Measurements from ENCODE around the gene CHRNB2. TPM values are rescaled to one million over a fixed set of nuclear protein-coding genes. Genes with fewer than 3 reads are reported as not detected.

The CHRNB2 gene
- total and polyA plus RNA-seq, 9 of the 15 experiments (the other 6 are each of a cell fraction or from before 2014, with no cell fraction given), result 0.01 TPM; not detected in 8

- no peak for TF ChIP-seq ETS1 (conservative IDR thresholded peaks at IDR 0.05; ENCODE audit: control insufficient read depth, low read depth, low read length)
- no peak for TF ChIP-seq ILK (tag; IDR thresholded peaks at IDR 0.05; ENCODE audit: borderline replicate concordance, low read depth)
- no peak for TF ChIP-seq SETDB1 (IDR thresholded peaks at IDR 0.05; ENCODE audit: low read length)
- TF ChIP-seq GABPA (tag; conservative IDR thresholded peaks at IDR 0.05; ENCODE audit: low read depth), result no peak
- TF ChIP-seq GATAD2B (IDR thresholded peaks at IDR 0.05; ENCODE audit: borderline replicate concordance), result 0 out of 2 replicates have a peak, but pooled peaks have one; percentile 24
- TF ChIP-seq PTRF (tag; IDR thresholded peaks at IDR 0.05), result no peak
- TF ChIP-seq KLF6 (CRISPR knock-in tag; IDR thresholded peaks at IDR 0.05; ENCODE audit: borderline replicate concordance), result no peak
- peak; percentile 92 for TF ChIP-seq RBFOX2 (IDR thresholded peaks at IDR 0.05; ENCODE audit: low read depth, low read length)
- TF ChIP-seq ZBTB7A (IDR thresholded peaks at IDR 0.05; ENCODE audit: borderline replicate concordance, control insufficient read depth, low read depth, low read length), result no peak
- no peak for TF ChIP-seq NCOA6 (IDR thresholded peaks at IDR 0.05)
- no peak for TF ChIP-seq ZEB2 (IDR thresholded peaks at IDR 0.05)
- TF ChIP-seq CREB3 (tag; conservative IDR thresholded peaks at IDR 0.05; ENCODE audit: low read depth), result no peak
- TF ChIP-seq TFAM (CRISPR knock-in tag; conservative IDR thresholded peaks at IDR 0.05), result no peak
- no peak for TF ChIP-seq E4F1 (CRISPR knock-in tag; IDR thresholded peaks at IDR 0.05; ENCODE audit: borderline replicate concordance)
- TF ChIP-seq CBX3 (IDR thresholded peaks at IDR 0.05; ENCODE audit: borderline replicate concordance in 1 of 2, low read length in 2 of 2), result peak in 1 of 2 experiments; percentile 92; a peak in 2 of 3 replicates
- TF ChIP-seq FOXA1 (IDR thresholded peaks at IDR 0.05; ENCODE audit: borderline replicate concordance), result no peak
- TF ChIP-seq, protein P1, sequence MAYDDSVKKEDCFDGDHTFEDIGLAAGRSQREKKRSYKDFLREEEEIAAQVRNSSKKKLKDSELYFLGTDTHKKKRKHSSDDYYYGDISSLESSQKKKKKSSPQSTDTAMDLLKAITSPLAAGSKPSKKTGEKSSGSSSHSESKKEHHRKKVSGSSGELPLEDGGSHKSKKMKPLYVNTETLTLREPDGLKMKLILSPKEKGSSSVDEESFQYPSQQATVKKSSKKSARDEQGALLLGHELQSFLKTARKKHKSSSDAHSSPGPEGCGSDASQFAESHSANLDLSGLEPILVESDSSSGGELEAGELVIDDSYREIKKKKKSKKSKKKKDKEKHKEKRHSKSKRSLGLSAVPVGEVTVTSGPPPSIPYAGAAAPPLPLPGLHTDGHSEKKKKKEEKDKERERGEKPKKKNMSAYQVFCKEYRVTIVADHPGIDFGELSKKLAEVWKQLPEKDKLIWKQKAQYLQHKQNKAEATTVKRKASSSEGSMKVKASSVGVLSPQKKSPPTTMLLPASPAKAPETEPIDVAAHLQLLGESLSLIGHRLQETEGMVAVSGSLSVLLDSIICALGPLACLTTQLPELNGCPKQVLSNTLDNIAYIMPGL (CRISPR knock-in tag; IDR thresholded peaks at IDR 0.05), result 0 out of 2 replicates have a peak, but pooled peaks have one; percentile 51
- TF ChIP-seq BRD4 (IDR thresholded peaks at IDR 0.05), result peak; percentile 54; the same call in 1 of the 2 replicates
- peak; percentile 96 for TF ChIP-seq TOE1 (IDR thresholded peaks at IDR 0.05; ENCODE audit: borderline replicate concordance)
- TF ChIP-seq TOE1 (CRISPR knock-in tag; IDR thresholded peaks at IDR 0.05; ENCODE audit: borderline replicate concordance, low read depth), result peak; percentile 54; the same call in 1 of the 2 replicates
- no peak for TF ChIP-seq RBM39 (optimal IDR thresholded peaks at IDR 0.05; ENCODE audit: low read depth, low read length)
Measured at GRCh38 chr1:154627257-154628120, 59.9 kb downstream of the CHRNB2 start (continued).
